Measurements from ENCODE around the gene SLC30A3. TPM values are rescaled to one million over a fixed set of nuclear protein-coding genes. Genes with fewer than 3 reads are reported as not detected.

Gene SLC30A3
- polyA plus RNA-seq, 1 donor from 2014 or later: not detected

GRCh38 chr2:27208486-27209050 lies 54.3 kb downstream of the SLC30A3 start:
- H3K79me2 ChIP-seq (replicated peaks; ENCODE audit: insufficient read depth, low read length): peaks cover 3% of the 10 kb centered on the region
- no peak overlapping the region for H3K4me3 ChIP-seq (ENCODE audit: low read length)
- no peak overlapping the region for H3K4me2 ChIP-seq (ENCODE audit: low read length)
- peaks cover 3% of the 10 kb centered on the region for H3K36me3 ChIP-seq (ENCODE audit: insufficient read depth, low read length)
- H3K9me3 ChIP-seq (ENCODE audit: low read length): no peaks in the 10 kb centered on the region
- peaks cover 10% of the 10 kb centered on the region for H3F3A ChIP-seq (ENCODE audit: insufficient read depth, low read length, poor library complexity, severe bottlenecking)
- H3K9ac ChIP-seq (ENCODE audit: low read length): no peak overlapping the region
- H2AFZ ChIP-seq (ENCODE audit: low read depth, low read length): no peak overlapping the region
- H3K27ac ChIP-seq (ENCODE audit: low read length): no peak overlapping the region
- TF ChIP-seq POLR2AphosphoS5 (IDR thresholded peaks at IDR 0.05) (no peak), REST (IDR thresholded peaks at IDR 0.05; ENCODE audit: borderline replicate concordance) (no peak), MXI1 (conservative IDR thresholded peaks at IDR 0.05; ENCODE audit: poor library complexity, severe bottlenecking) (no peak), TAF1 (IDR thresholded peaks at IDR 0.05; ENCODE audit: low read depth) (no peak), EP300 (conservative IDR thresholded peaks at IDR 0.05; ENCODE audit: poor library complexity, severe bottlenecking) (no peak), SMC3 (conservative IDR thresholded peaks at IDR 0.05; ENCODE audit: poor library complexity) (no peak), EZH2 (IDR thresholded peaks at IDR 0.05; ENCODE audit: borderline replicate concordance, insufficient read depth, low read length, poor library complexity, severe bottlenecking) (no peak), RAD21 (conservative IDR thresholded peaks at IDR 0.05) (no peak)
- TF ChIP-seq, protein P1, sequence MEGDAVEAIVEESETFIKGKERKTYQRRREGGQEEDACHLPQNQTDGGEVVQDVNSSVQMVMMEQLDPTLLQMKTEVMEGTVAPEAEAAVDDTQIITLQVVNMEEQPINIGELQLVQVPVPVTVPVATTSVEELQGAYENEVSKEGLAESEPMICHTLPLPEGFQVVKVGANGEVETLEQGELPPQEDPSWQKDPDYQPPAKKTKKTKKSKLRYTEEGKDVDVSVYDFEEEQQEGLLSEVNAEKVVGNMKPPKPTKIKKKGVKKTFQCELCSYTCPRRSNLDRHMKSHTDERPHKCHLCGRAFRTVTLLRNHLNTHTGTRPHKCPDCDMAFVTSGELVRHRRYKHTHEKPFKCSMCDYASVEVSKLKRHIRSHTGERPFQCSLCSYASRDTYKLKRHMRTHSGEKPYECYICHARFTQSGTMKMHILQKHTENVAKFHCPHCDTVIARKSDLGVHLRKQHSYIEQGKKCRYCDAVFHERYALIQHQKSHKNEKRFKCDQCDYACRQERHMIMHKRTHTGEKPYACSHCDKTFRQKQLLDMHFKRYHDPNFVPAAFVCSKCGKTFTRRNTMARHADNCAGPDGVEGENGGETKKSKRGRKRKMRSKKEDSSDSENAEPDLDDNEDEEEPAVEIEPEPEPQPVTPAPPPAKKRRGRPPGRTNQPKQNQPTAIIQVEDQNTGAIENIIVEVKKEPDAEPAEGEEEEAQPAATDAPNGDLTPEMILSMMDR (IDR thresholded peaks at IDR 0.05; ENCODE audit: poor library complexity, severe bottlenecking): no peak
- no peaks in the 10 kb centered on the region for H4K20me1 ChIP-seq (ENCODE audit: insufficient read depth)
- H3K9me2 ChIP-seq (ENCODE audit: insufficient read depth, low read length): no peaks in the 10 kb centered on the region
- no peaks in the 10 kb centered on the region for H3K27me3 ChIP-seq (ENCODE audit: insufficient read depth, low read depth, low read length)

- Histone ChIP-seq H2AFZ (ENCODE audit: low read depth, low read length) (no peak overlapping the region), H3K79me2 (replicated peaks; ENCODE audit: insufficient read depth, low read length) (no peaks in the 10 kb centered on the region), H3K4me3 (ENCODE audit: low read length) (no peak overlapping the region), H3K27ac (ENCODE audit: low read length) (no peak overlapping the region), H3K27me3 (ENCODE audit: insufficient read depth, low read depth, low read length) (no peaks in the 10 kb centered on the region), H3K9me2 (ENCODE audit: insufficient read depth, low read length) (no peaks in the 10 kb centered on the region), H4K20me1 (ENCODE audit: insufficient read depth) (no peaks in the 10 kb centered on the region), H3K36me3 (ENCODE audit: insufficient read depth, low read length) (peaks cover 3% of the 10 kb centered on the region), H3K9ac (ENCODE audit: low read length) (no peak overlapping the region), H3K4me2 (ENCODE audit: low read length) (no peak overlapping the region), H3K9me3 (ENCODE audit: low read length) (no peaks in the 10 kb centered on the region), H3F3A (ENCODE audit: insufficient read depth, low read length, poor library complexity, severe bottlenecking) (no peaks in the 10 kb centered on the region)
- TF ChIP-seq SMC3 (conservative IDR thresholded peaks at IDR 0.05; ENCODE audit: poor library complexity) (no peak), EP300 (conservative IDR thresholded peaks at IDR 0.05; ENCODE audit: poor library complexity, severe bottlenecking) (no peak), RAD21 (conservative IDR thresholded peaks at IDR 0.05) (no peak), MXI1 (conservative IDR thresholded peaks at IDR 0.05; ENCODE audit: poor library complexity, severe bottlenecking) (no peak), POLR2AphosphoS5 (IDR thresholded peaks at IDR 0.05) (no peak), REST (IDR thresholded peaks at IDR 0.05; ENCODE audit: borderline replicate concordance) (no peak), TAF1 (IDR thresholded peaks at IDR 0.05; ENCODE audit: low read depth) (no peak), EZH2 (IDR thresholded peaks at IDR 0.05; ENCODE audit: borderline replicate concordance, insufficient read depth, low read length, poor library complexity, severe bottlenecking) (no peak)
- TF ChIP-seq, protein P1 (IDR thresholded peaks at IDR 0.05; ENCODE audit: poor library complexity, severe bottlenecking): no peak
Measured at GRCh38 chr2:27206346-27206745, 56.5 kb downstream of the SLC30A3 start.

Measured in neural cell (in vitro differentiated cells).